Activated naive CD8-positive, alpha-beta T cell treated with anti-CD3 and anti-CD28 coated beads for 36 hours (primary cell): ENCODE data around the gene SLC24A1. TPM values are rescaled to one million over a fixed set of nuclear protein-coding genes. Genes with fewer than 3 reads are reported as not detected.
A peak's percentile ranks its signal among the peaks of the same experiment; 100 is the strongest.

ENCODE experiments used
- DNase-seq: peaks from one replicate; pipeline ENCODE4 v3.0.0; 2021
- H3K27ac Mint-ChIP-seq: one replicate; pipeline ENCODE4 v1.8.0; 2022; ENCODE audit warnings: mild to moderate bottlenecking, moderate library complexity, mixed read lengths
- H3K27me3 Mint-ChIP-seq: one replicate; pipeline ENCODE4 v1.8.0; 2022; ENCODE audit warnings: mild to moderate bottlenecking, mixed read lengths
- H3K36me3 Mint-ChIP-seq: one replicate; pipeline ENCODE4 v1.8.0; 2021; ENCODE audit warnings: mild to moderate bottlenecking, mixed read lengths
- H3K4me1 Mint-ChIP-seq: one replicate; pipeline ENCODE4 v1.8.0; 2021; ENCODE audit warnings: mixed read lengths
- H3K4me3 Mint-ChIP-seq: one replicate; pipeline ENCODE4 v1.8.0; 2022; ENCODE audit warnings: mild to moderate bottlenecking, moderate library complexity, mixed read lengths
- H3K9me3 Mint-ChIP-seq: one replicate; pipeline ENCODE4 v1.8.0; 2022; ENCODE audit warnings: mixed read lengths
- total RNA-seq, 2 experiments: library from RNA; stranded (reverse); gene quantifications; one replicate each; pipeline ENCODE4 v1.2.3, GENCODE V29; 2021

Gene SLC24A1
- total RNA-seq, result 1 to 10 TPM; 6.6 to 7.6 TPM

DNA sequence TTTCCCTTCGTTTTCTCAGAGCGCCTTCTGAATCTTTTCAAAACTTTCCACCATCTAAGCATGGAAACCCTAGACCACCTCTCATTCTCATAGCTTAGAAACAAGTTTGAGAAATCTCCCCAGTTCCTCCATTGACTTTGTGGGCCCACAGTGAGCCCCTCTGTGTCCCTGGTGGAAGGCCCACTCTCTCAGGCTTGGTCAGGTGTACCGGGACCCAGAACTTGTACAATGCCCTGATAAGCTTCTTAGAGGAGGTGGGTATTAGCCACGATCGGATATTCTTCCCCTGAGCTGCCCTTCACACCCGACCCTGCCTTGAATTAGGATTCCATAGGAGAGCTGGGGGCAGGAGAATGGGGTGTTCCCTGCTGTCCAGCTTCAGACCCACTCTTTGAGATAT lies at the start of gene SLC24A1:
SLC24A1 (plus strand) TSS at position 301 of the 400 bp plus-strand sequence. CDS start 2,143 bp downstream, outside the sequence.
- H3K9me3 Mint-ChIP-seq, result no peaks in the 10 kb centered on the region
- DNase-seq, result no peak
- peaks cover 5% of the 10 kb centered on the region for H3K36me3 Mint-ChIP-seq
- no peak within 1 kb of the TSS for H3K27ac Mint-ChIP-seq
- peaks cover 4% of the 10 kb centered on the region for H3K4me1 Mint-ChIP-seq
- no peak within 1 kb of the TSS for H3K4me3 Mint-ChIP-seq
- H3K27me3 Mint-ChIP-seq, result no peaks in the 10 kb centered on the region

DNA sequence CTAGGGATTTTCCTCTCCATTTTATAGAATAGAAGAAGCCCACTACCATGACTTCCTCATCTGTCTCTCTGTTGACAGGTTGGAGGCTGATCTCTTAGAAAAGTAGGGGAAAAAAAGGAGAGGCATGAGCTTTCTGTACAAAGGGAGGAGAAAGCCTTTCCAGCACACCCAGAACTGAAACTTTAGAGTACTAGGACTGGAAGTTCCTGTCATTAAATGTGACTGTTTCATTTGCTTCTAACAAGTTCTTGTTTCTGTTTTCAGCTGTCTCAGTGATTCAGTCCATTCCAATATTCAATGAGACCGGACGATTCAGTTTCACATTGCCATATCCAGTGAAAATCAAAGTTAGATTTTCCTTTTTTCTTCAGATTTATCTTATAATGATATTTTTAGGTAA lies 49.8 kb upstream of the SLC24A1 start:
- Mint-ChIP-seq H3K27ac (no peak overlapping the region), H3K4me3 (no peak overlapping the region), H3K4me1 (peaks cover 2% of the 10 kb centered on the region), H3K36me3 (peaks cover 15% of the 10 kb centered on the region), H3K27me3 (no peaks in the 10 kb centered on the region), H3K9me3 (no peaks in the 10 kb centered on the region)
- DNase-seq, result no peak

DNA sequence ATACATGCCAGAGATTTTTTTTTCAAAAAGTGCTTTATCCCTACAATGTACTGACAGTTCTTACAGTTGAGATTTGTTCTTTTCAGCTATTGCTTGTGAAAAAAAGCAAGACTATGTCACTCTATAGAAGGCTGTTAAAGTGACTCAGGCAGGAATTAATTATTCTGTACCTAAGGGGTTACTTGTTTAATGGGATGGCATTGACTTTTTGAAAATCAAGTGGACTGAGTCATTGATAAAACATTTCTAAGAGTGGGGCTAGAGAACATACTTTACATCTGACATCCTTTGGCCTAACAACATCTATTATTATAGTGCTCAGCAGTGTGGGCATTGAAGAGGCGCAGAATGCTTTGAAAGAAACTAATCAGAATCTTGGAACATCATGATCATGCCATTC lies 45.1 kb upstream of the SLC24A1 start:
- DNase-seq, result no peak
- H3K9me3 Mint-ChIP-seq, result no peaks in the 10 kb centered on the region
- peak overlapping the region; percentile 10 for H3K27ac Mint-ChIP-seq
- H3K36me3 Mint-ChIP-seq, result peaks cover 16% of the 10 kb centered on the region
- H3K27me3 Mint-ChIP-seq, result no peaks in the 10 kb centered on the region
- H3K4me1 Mint-ChIP-seq, result peaks cover 3% of the 10 kb centered on the region
- H3K4me3 Mint-ChIP-seq, result no peak overlapping the region

GRCh38 chr15:65577129-65577996 lies 44.4 kb upstream of the SLC24A1 start:
- Mint-ChIP-seq H3K27me3 (no peaks in the 10 kb centered on the region), H3K4me1 (peaks cover 3% of the 10 kb centered on the region), H3K9me3 (no peaks in the 10 kb centered on the region), H3K27ac (no peak overlapping the region), H3K36me3 (peaks cover 23% of the 10 kb centered on the region), H3K4me3 (no peak overlapping the region)
- DNase-seq, result no peak

GRCh38 chr15:65578904-65579728 lies 42.6 kb upstream of the SLC24A1 start:
- no peaks in the 10 kb centered on the region for H3K27me3 Mint-ChIP-seq
- H3K36me3 Mint-ChIP-seq, result peaks cover 32% of the 10 kb centered on the region
- DNase-seq, result no peak
- H3K27ac Mint-ChIP-seq, result peak overlapping the region; percentile 54
- H3K4me3 Mint-ChIP-seq, result no peak overlapping the region
- H3K9me3 Mint-ChIP-seq, result no peaks in the 10 kb centered on the region
- H3K4me1 Mint-ChIP-seq, result peaks cover 14% of the 10 kb centered on the region

- DNase-seq, result no peak
- Mint-ChIP-seq H3K4me1 (peaks cover 20% of the 10 kb centered on the region), H3K4me3 (no peak overlapping the region), H3K36me3 (peaks cover 35% of the 10 kb centered on the region), H3K27ac (peak overlapping the region; percentile 38), H3K9me3 (no peaks in the 10 kb centered on the region), H3K27me3 (no peaks in the 10 kb centered on the region)
These were observed 42.0 kb upstream of the SLC24A1 start for GRCh38 chr15:65579762-65580161.

DNA sequence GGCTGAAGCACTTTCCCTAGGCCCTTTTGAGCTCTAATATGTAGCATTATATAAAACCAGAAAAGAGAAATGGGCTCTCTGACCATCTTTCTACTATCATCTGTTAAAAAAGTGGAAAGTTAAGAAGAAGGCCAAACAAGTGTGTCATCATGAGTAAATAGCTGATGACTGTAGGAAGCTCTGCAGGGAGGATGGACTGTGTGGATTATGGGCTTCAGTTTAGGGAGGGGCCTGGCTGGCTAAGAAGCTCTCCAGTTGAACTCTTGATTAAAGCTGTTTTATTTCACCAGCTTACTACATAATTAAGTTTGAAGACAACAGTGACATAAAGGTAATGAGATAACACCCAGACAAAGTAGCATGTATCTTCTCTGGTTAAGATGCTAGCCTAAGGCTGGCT lies 41.5 kb upstream of the SLC24A1 start:
- Mint-ChIP-seq H3K4me1 (peaks cover 22% of the 10 kb centered on the region), H3K36me3 (peaks cover 36% of the 10 kb centered on the region), H3K9me3 (no peaks in the 10 kb centered on the region), H3K4me3 (no peak overlapping the region), H3K27ac (no peak overlapping the region), H3K27me3 (no peaks in the 10 kb centered on the region)
- no peak for DNase-seq

GRCh38 chr15:65583701-65584100 lies 38.0 kb upstream of the SLC24A1 start:
- Mint-ChIP-seq H3K4me1 (peaks cover 28% of the 10 kb centered on the region), H3K27me3 (no peaks in the 10 kb centered on the region), H3K4me3 (no peak overlapping the region), H3K9me3 (no peaks in the 10 kb centered on the region), H3K27ac (peak overlapping the region; percentile 67), H3K36me3 (peaks cover 42% of the 10 kb centered on the region)
- peak; percentile 47 for DNase-seq

- no peak for DNase-seq
- Mint-ChIP-seq H3K27ac (peak overlapping the region; percentile 9), H3K9me3 (no peaks in the 10 kb centered on the region), H3K4me1 (peaks cover 26% of the 10 kb centered on the region), H3K4me3 (no peak overlapping the region), H3K27me3 (no peaks in the 10 kb centered on the region), H3K36me3 (peaks cover 42% of the 10 kb centered on the region)
These were observed 37.5 kb upstream of the SLC24A1 start for GRCh38 chr15:65584241-65584640.

DNA sequence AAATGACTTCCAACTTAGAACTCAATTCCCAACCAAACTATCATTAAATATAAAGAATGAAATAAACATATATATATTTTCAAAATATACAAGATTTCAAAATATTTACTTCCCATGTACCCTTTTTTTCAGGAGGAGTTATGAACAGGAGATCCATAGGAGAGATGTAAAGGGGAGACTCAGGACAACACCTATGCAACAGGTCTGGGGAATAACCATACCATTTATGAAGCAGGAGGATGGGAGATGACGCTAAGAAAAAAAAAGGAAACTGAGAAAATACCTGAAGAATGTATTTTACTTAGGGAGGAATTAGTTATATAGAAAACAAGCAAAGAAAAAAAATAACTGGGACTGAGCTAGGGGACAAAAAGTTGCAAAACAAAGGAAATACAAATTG lies 34.6 kb upstream of the SLC24A1 start:
- Mint-ChIP-seq H3K4me1 (peaks cover 26% of the 10 kb centered on the region), H3K36me3 (peaks cover 44% of the 10 kb centered on the region), H3K9me3 (no peaks in the 10 kb centered on the region), H3K27ac (no peak overlapping the region), H3K4me3 (no peak overlapping the region), H3K27me3 (no peaks in the 10 kb centered on the region)
- DNase-seq, result no peak

GRCh38 chr15:65595960-65596359 lies 25.8 kb upstream of the SLC24A1 start:
- no peaks in the 10 kb centered on the region for H3K4me1 Mint-ChIP-seq
- no peak for DNase-seq
- H3K27me3 Mint-ChIP-seq, result no peaks in the 10 kb centered on the region
- H3K4me3 Mint-ChIP-seq, result no peak overlapping the region
- H3K27ac Mint-ChIP-seq, result no peak overlapping the region
- no peaks in the 10 kb centered on the region for H3K9me3 Mint-ChIP-seq
- peaks cover 11% of the 10 kb centered on the region for H3K36me3 Mint-ChIP-seq

GRCh38 chr15:65598468-65598867 lies 23.3 kb upstream of the SLC24A1 start:
- peaks cover 8% of the 10 kb centered on the region for H3K36me3 Mint-ChIP-seq
- H3K27ac Mint-ChIP-seq, result peak overlapping the region; percentile 30
- H3K4me3 Mint-ChIP-seq, result no peak overlapping the region
- no peaks in the 10 kb centered on the region for H3K9me3 Mint-ChIP-seq
- no peak for DNase-seq
- no peaks in the 10 kb centered on the region for H3K4me1 Mint-ChIP-seq
- H3K27me3 Mint-ChIP-seq, result no peaks in the 10 kb centered on the region

DNA sequence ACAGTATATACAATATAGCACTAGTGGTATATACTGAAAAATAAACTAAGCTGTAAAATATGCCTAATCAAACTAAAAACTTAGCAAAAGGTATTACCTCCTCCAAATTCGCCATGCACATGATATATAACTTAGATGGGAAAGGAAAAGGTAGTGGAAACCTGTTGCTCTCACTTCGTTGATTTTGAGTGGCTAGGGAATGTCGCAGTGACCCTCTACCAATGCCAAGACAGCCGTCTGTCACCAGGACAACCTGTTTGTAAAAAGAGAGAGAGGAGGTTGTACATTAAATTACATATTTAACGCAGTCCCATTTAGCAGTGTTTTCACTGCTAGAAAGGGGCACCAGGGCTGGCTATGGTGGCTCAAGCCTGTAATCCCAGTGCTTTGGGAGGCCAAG lies 22.1 kb upstream of the SLC24A1 start:
- Mint-ChIP-seq H3K4me3 (no peak overlapping the region), H3K9me3 (no peaks in the 10 kb centered on the region), H3K4me1 (no peaks in the 10 kb centered on the region), H3K27ac (no peak overlapping the region), H3K27me3 (no peaks in the 10 kb centered on the region), H3K36me3 (peaks cover 8% of the 10 kb centered on the region)
- no peak for DNase-seq

- no peak overlapping the region for H3K27ac Mint-ChIP-seq
- peaks cover 7% of the 10 kb centered on the region for H3K4me1 Mint-ChIP-seq
- H3K36me3 Mint-ChIP-seq, result peaks cover 5% of the 10 kb centered on the region
- DNase-seq, result no peak
- no peaks in the 10 kb centered on the region for H3K9me3 Mint-ChIP-seq
- no peaks in the 10 kb centered on the region for H3K27me3 Mint-ChIP-seq
- H3K4me3 Mint-ChIP-seq, result no peak overlapping the region
These were observed 18.6 kb upstream of the SLC24A1 start for GRCh38 chr15:65603134-65603533.

GRCh38 chr15:65603559-65603958 lies 18.2 kb upstream of the SLC24A1 start:
- Mint-ChIP-seq H3K4me1 (peaks cover 8% of the 10 kb centered on the region), H3K36me3 (peaks cover 3% of the 10 kb centered on the region), H3K27ac (no peak overlapping the region), H3K9me3 (no peaks in the 10 kb centered on the region), H3K27me3 (no peaks in the 10 kb centered on the region), H3K4me3 (no peak overlapping the region)
- no peak for DNase-seq
